Hepatocyte (in vitro differentiated cells): ENCODE data around the gene USH1C. TPM values are rescaled to one million over a fixed set of nuclear protein-coding genes. Genes with fewer than 3 reads are reported as not detected.

Experiments
- DNase-seq: peaks from one replicate; pipeline ENCODE4 v3.0.0-alpha.2; 2016; ENCODE audit warnings: low spot score
- H2AFZ ChIP-seq: fragments of 200-600 bp; sonication (generic); 2 replicates; pipeline ENCODE4 v1.6.0; 2016; ENCODE audit warnings: antibody characterized with exemption, mild to moderate bottlenecking
- H3K27ac ChIP-seq: fragments of 200-600 bp; sonication (generic); 2 replicates; pipeline ENCODE4 v1.5.1; 2016; ENCODE audit warnings: mild to moderate bottlenecking
- H3K27me3 ChIP-seq: fragments of 200-600 bp; sonication (generic); 2 replicates; pipeline ENCODE4 v1.6.1; 2016
- H3K36me3 ChIP-seq: fragments of 200-600 bp; sonication (generic); replicated peaks from 2 replicates; pipeline ENCODE4 v1.5.1; 2016; ENCODE audit warnings: low read depth; ENCODE audit not compliant: insufficient read depth
- H3K4me1 ChIP-seq: fragments of 200-600 bp; sonication (generic); 2 replicates; pipeline ENCODE4 v1.5.1; 2016; ENCODE audit warnings: mild to moderate bottlenecking, moderate library complexity; ENCODE audit not compliant: insufficient read depth
- H3K4me2 ChIP-seq: fragments of 200-600 bp; sonication (generic); 2 replicates; pipeline ENCODE4 v1.6.0; 2016
- H3K4me3 ChIP-seq: fragments of 200-600 bp; sonication (generic); 2 replicates; pipeline ENCODE4 v1.5.1; 2016; ENCODE audit warnings: mild to moderate bottlenecking
- H3K79me2 ChIP-seq: fragments of 200-600 bp; sonication (generic); 2 replicates; pipeline ENCODE4 v1.6.0; 2017; ENCODE audit warnings: mild to moderate bottlenecking
- H3K9me2 ChIP-seq: fragments of 200-600 bp; sonication (generic); replicated peaks from 2 replicates; pipeline ENCODE4 v1.6.0; 2017; ENCODE audit warnings: mild to moderate bottlenecking; ENCODE audit not compliant: insufficient read depth
- H3K9me3 ChIP-seq: fragments of 200-600 bp; sonication (generic); 2 replicates; pipeline ENCODE4 v1.5.1; 2016; ENCODE audit warnings: low read depth, mild to moderate bottlenecking
- H4K20me1 ChIP-seq: fragments of 200-600 bp; sonication (generic); 2 replicates; pipeline ENCODE4 v1.6.0; 2016; ENCODE audit warnings: mild to moderate bottlenecking; ENCODE audit not compliant: insufficient read depth, poor library complexity, severe bottlenecking
- CTCF ChIP-seq: fragments of 200-600 bp; sonication (generic); IDR thresholded peaks from 2 replicates; pipeline ENCODE4 v1.5.1; 2016; ENCODE audit warnings: antibody characterized with exemption, mild to moderate bottlenecking; ENCODE audit not compliant: poor library complexity
- EZH2 ChIP-seq: fragments of 200-600 bp; sonication (generic); IDR thresholded peaks from 2 replicates; pipeline ENCODE4 v1.6.1; 2016; ENCODE audit warnings: antibody characterized with exemption, mild to moderate bottlenecking, borderline replicate concordance
- EZH2phosphoT487 ChIP-seq: fragments of 200-600 bp; sonication (generic); IDR thresholded peaks from one replicate; pipeline ENCODE4 v1.6.1; 2018; ENCODE audit warnings: antibody characterized with exemption, mild to moderate bottlenecking, low read depth, moderate library complexity; ENCODE audit not compliant: unreplicated experiment, severe bottlenecking
- WGBS: methylation state at CpG from one replicate; pipeline ENCODE4 v1.1.6; 2016; ENCODE audit warnings: low lambda C conversion rate; ENCODE audit errors: missing lambda C conversion rate; 5-methylcytosine and 5-hydroxymethylcytosine counted together
- polyA plus RNA-seq: library from polyadenylated mRNA; unstranded; fragments of >200 nt; fragmentation: Nextera tagmentation; extraction: Ambion mirVana; gene quantifications from 2 replicates; pipeline ENCODE4 v1.2.1, GENCODE V29; 2016
- total RNA-seq: library from RNA; depleted of rRNA; stranded (reverse); fragments of >200 nt; gene quantifications from 2 replicates; pipeline ENCODE4 v1.2.3, GENCODE V29; 2014

Gene USH1C
- total and polyA plus RNA-seq, 2 experiments from 2014 or later, result 54.3 to 60.6 TPM

- Histone ChIP-seq H3K79me2 (no peaks in the 10 kb centered on the region), H3K9me3 (no peaks in the 10 kb centered on the region), H3K27ac (no peak overlapping the region), H2AFZ (no peak overlapping the region), H4K20me1 (no peaks in the 10 kb centered on the region), H3K36me3 (no peaks in the 10 kb centered on the region), H3K27me3 (no peaks in the 10 kb centered on the region), H3K4me3 (no peak overlapping the region), H3K4me2 (no peak overlapping the region), H3K4me1 (no peaks in the 10 kb centered on the region), H3K9me2 (no peaks in the 10 kb centered on the region)
- TF ChIP-seq CTCF (no peak), EZH2phosphoT487 (no peak), EZH2 (no peak)
- DNase-seq, result no peak
- WGBS, result 77% methylated on average over 12 of the region's 12 CpGs
These were observed 6.5 kb upstream of the USH1C start for GRCh38 chr11:17550450-17551346.

- Histone ChIP-seq H3K4me1 (no peaks in the 10 kb centered on the region), H3K9me2 (no peaks in the 10 kb centered on the region), H3K4me2 (no peak overlapping the region), H3K27me3 (no peaks in the 10 kb centered on the region), H3K36me3 (no peaks in the 10 kb centered on the region), H3K4me3 (no peak overlapping the region), H4K20me1 (no peaks in the 10 kb centered on the region), H2AFZ (no peak overlapping the region), H3K79me2 (peaks cover 7% of the 10 kb centered on the region), H3K27ac (no peak overlapping the region), H3K9me3 (no peaks in the 10 kb centered on the region)
- WGBS, result 80% methylated on average over 6 of the region's 6 CpGs
- no peak for DNase-seq
- TF ChIP-seq EZH2, result no peak
- no peak for TF ChIP-seq EZH2phosphoT487
- TF ChIP-seq CTCF, result peak; percentile 25
These were observed 4.2 kb upstream of the USH1C start for GRCh38 chr11:17548444-17548843.

GRCh38 chr11:17547932-17548331 lies 3.7 kb upstream of the USH1C start:
- no peaks in the 10 kb centered on the region for H3K4me1 ChIP-seq
- H3K36me3 ChIP-seq, result no peaks in the 10 kb centered on the region
- no peaks in the 10 kb centered on the region for H3K27me3 ChIP-seq
- no peak overlapping the region for H3K27ac ChIP-seq
- DNase-seq, result no peak
- no peak overlapping the region for H3K4me3 ChIP-seq
- H2AFZ ChIP-seq, result no peak overlapping the region
- H3K9me2 ChIP-seq, result no peaks in the 10 kb centered on the region
- H3K9me3 ChIP-seq, result no peaks in the 10 kb centered on the region
- no peaks in the 10 kb centered on the region for H4K20me1 ChIP-seq
- peaks cover 11% of the 10 kb centered on the region for H3K79me2 ChIP-seq
- TF ChIP-seq EZH2phosphoT487 (no peak), EZH2 (no peak), CTCF (no peak)
- H3K4me2 ChIP-seq, result no peak overlapping the region
- WGBS, result 74% methylated on average over 9 of the region's 9 CpGs
